H1 (cell line): ENCODE data around the gene CDKL1. TPM values are rescaled to one million over a fixed set of nuclear protein-coding genes. Genes with fewer than 3 reads are reported as not detected.

Source experiments
- CTCF ChIA-PET: fragments of 300-600 bp; sonication (Branson Sonifier 250); formaldehyde crosslinking; loops from one replicate; lab custom pipeline; 2021; ENCODE audit not compliant: partially characterized antibody; lab: Charles Lee
- POLR2A ChIA-PET: fragments of 300-600 bp; sonication (Branson Sonifier 250); formaldehyde crosslinking; loops from one replicate; lab custom pipeline; 2021; ENCODE audit warnings: inconsistent platforms; ENCODE audit not compliant: partially characterized antibody; lab: Charles Lee
- DNase-seq, 2 experiments: peaks; one replicate each; pipeline versions ENCODE4 v3.0.0 to v3.0.0-alpha.2; 2010 to 2022; ENCODE audit warnings: low spot score in 2 of 2, low read depth in 1 of 2, mixed read lengths in 1 of 2
- FAIRE-seq: peaks from 2 replicates; lab custom pipeline; 2011; peaks lifted over from hg19 to GRCh38; lab: Jason Lieb, UNC
- H2AFZ ChIP-seq: 2 replicates; pipeline ENCODE4 v1.8.1; 2012; ENCODE audit warnings: low read length, inconsistent platforms
- H2AK5ac ChIP-seq: 2 replicates; pipeline ENCODE4 v1.6.1; 2013; ENCODE audit warnings: low read depth, low read length
- H2BK120ac ChIP-seq: replicated peaks from 2 replicates; pipeline ENCODE3; 2013; ENCODE audit warnings: low read depth, low read length, inconsistent platforms
- H2BK12ac ChIP-seq: 2 replicates; pipeline ENCODE4 v1.6.1; 2013; ENCODE audit warnings: low read depth, low read length
- H2BK15ac ChIP-seq: 2 replicates; pipeline ENCODE4 v1.6.1; 2013; ENCODE audit warnings: low read length
- H2BK20ac ChIP-seq: 2 replicates; pipeline ENCODE4 v1.6.1; 2013; ENCODE audit warnings: low read length
- H2BK5ac ChIP-seq: 2 replicates; pipeline ENCODE4 v1.6.1; 2013; ENCODE audit warnings: low read depth, low read length
- H3K14ac ChIP-seq: 2 replicates; pipeline ENCODE4 v1.6.1; 2013; ENCODE audit warnings: inconsistent platforms; ENCODE audit not compliant: insufficient read length
- H3K18ac ChIP-seq: 2 replicates; pipeline ENCODE4 v1.6.1; 2013; ENCODE audit warnings: low read length; ENCODE audit errors: extremely low read depth
- H3K23ac ChIP-seq: 2 replicates; pipeline ENCODE4 v1.6.1; 2013; ENCODE audit warnings: inconsistent platforms; ENCODE audit not compliant: insufficient read length
- H3K23me2 ChIP-seq: 2 replicates; pipeline ENCODE4 v1.6.1; 2013; ENCODE audit warnings: low read depth, low read length
- H3K27ac ChIP-seq: 2 replicates; pipeline ENCODE4 v1.6.1; 2011; ENCODE audit warnings: low read depth, low read length, inconsistent platforms
- H3K27me3 ChIP-seq, 4 experiments: replicated peaks in 1 of 4; 1 replicate in 1 of 4; 2 replicates in 3 of 4; pipeline versions ENCODE4 v1.6.1 to v1.8.1; 2011 to 2013; ENCODE audit warnings: low read length in 3 of 4, mild to moderate bottlenecking in 3 of 4, inconsistent platforms in 2 of 4, mixed read lengths in 2 of 4, moderate library complexity in 1 of 4; ENCODE audit not compliant: control insufficient read depth in 3 of 4, insufficient read depth in 3 of 4; ENCODE audit errors: extremely low read depth in 1 of 4
- H3K36me3 ChIP-seq, 4 experiments: 2 replicates each; pipeline versions ENCODE4 v1.6.1 to v1.8.1; 2011 to 2013; ENCODE audit warnings: mild to moderate bottlenecking in 4 of 4, low read length in 3 of 4, moderate library complexity in 2 of 4, control low read depth in 1 of 4, inconsistent platforms in 1 of 4; ENCODE audit not compliant: insufficient read depth in 4 of 4, control insufficient read depth in 2 of 4
- H3K4ac ChIP-seq: replicated peaks from 2 replicates; pipeline ENCODE3; 2013; ENCODE audit warnings: low read length, low read depth, mixed read lengths, inconsistent platforms; ENCODE audit not compliant: insufficient read length
- H3K4me1 ChIP-seq, 4 experiments: replicated peaks in 1 of 4; 1 replicate in 1 of 4; 2 replicates in 3 of 4; pipeline versions ENCODE4 v1.6.1 to v1.8.1; 2011 to 2013; ENCODE audit warnings: low read length in 3 of 4, inconsistent platforms in 2 of 4, mixed read lengths in 1 of 4; ENCODE audit not compliant: insufficient read depth in 4 of 4, control insufficient read depth in 3 of 4
- H3K4me2 ChIP-seq, 2 experiments: 2 replicates each; pipeline versions ENCODE4 v1.6.1 to v1.8.1; 2011 to 2013; ENCODE audit warnings: low read depth in 2 of 2, low read length in 2 of 2, control low read depth in 1 of 2, inconsistent platforms in 1 of 2, mild to moderate bottlenecking in 1 of 2; ENCODE audit not compliant: insufficient read depth in 1 of 2
- H3K4me3 ChIP-seq, 4 experiments: fragments of 200-600, 300-600 bp in 1 of 4; sonication (generic), shearing (Covaris generic), sonication (Bioruptor Twin) in 1 of 4; 2 replicates each; pipeline versions ENCODE4 v1.5.1 to v1.8.1; 2011 to 2016; ENCODE audit warnings: low read length in 4 of 4, low read depth in 3 of 4, control low read depth in 2 of 4, inconsistent platforms in 2 of 4, mild to moderate bottlenecking in 2 of 4, mixed read lengths in 1 of 4, moderate library complexity in 1 of 4; ENCODE audit not compliant: insufficient read depth in 2 of 4; ENCODE audit errors: extremely low read depth in 1 of 4
- H3K56ac ChIP-seq: replicated peaks from 2 replicates; pipeline ENCODE3; 2013; ENCODE audit warnings: low read depth, mild to moderate bottlenecking, mixed read lengths, low read length, inconsistent platforms; ENCODE audit not compliant: insufficient read length
- H3K79me1 ChIP-seq: 2 replicates; pipeline ENCODE4 v1.6.1; 2013; ENCODE audit warnings: low read depth, low read length, control low read depth
- H3K79me2 ChIP-seq, 2 experiments: 2 replicates each; pipeline versions ENCODE4 v1.6.1 to v1.8.1; 2012 to 2013; ENCODE audit warnings: low read length in 2 of 2, mild to moderate bottlenecking in 2 of 2, inconsistent platforms in 1 of 2; ENCODE audit not compliant: insufficient read depth in 2 of 2, control insufficient read depth in 1 of 2
- H3K9ac ChIP-seq, 4 experiments: replicated peaks in 1 of 4; 1 replicate in 1 of 4; 2 replicates in 3 of 4; pipeline versions ENCODE4 v1.6.1 to v1.8.1; 2011 to 2013; ENCODE audit warnings: low read depth in 3 of 4, low read length in 3 of 4, control low read depth in 2 of 4, mild to moderate bottlenecking in 2 of 4, moderate library complexity in 2 of 4, inconsistent platforms in 1 of 4; ENCODE audit errors: extremely low read depth in 1 of 4
- H3K9me3 ChIP-seq, 2 experiments: 2 replicates each; pipeline versions ENCODE4 v1.6.1 to v1.8.1; 2012 to 2013; ENCODE audit warnings: mild to moderate bottlenecking in 2 of 2, moderate library complexity in 2 of 2, control low read depth in 1 of 2, inconsistent platforms in 1 of 2, low read depth in 1 of 2, low read length in 1 of 2, mixed read lengths in 1 of 2; ENCODE audit not compliant: insufficient read depth in 2 of 2
- H4K20me1 ChIP-seq, 2 experiments: replicated peaks in 1 of 2; 2 replicates each; pipeline versions ENCODE3 to v1.8.1; 2011 to 2013; ENCODE audit warnings: inconsistent platforms in 2 of 2, low read length in 2 of 2, mild to moderate bottlenecking in 1 of 2; ENCODE audit not compliant: insufficient read depth in 2 of 2, control insufficient read depth in 1 of 2
- H4K5ac ChIP-seq: 2 replicates; pipeline ENCODE4 v1.6.1; 2013; ENCODE audit warnings: low read length, low read depth, mixed read lengths, inconsistent platforms; ENCODE audit not compliant: insufficient read length
- H4K8ac ChIP-seq: 2 replicates; pipeline ENCODE4 v1.8.0; 2013; ENCODE audit warnings: mild to moderate bottlenecking, moderate library complexity, low read length, inconsistent platforms; ENCODE audit not compliant: insufficient read depth; ENCODE audit errors: extremely low read depth
- H4K91ac ChIP-seq: replicated peaks from 2 replicates; pipeline ENCODE3; 2013; ENCODE audit warnings: low read length, mixed read lengths, inconsistent platforms; ENCODE audit not compliant: insufficient read length
- ASH2L ChIP-seq: fragments of 200-600, 300-600 bp; sonication (generic); IDR thresholded peaks from one replicate; pipeline ENCODE4 v1.7.1; 2017; ENCODE audit warnings: low read length
- SIRT6 ChIP-seq: IDR thresholded peaks from one replicate; pipeline ENCODE4 v1.7.1; 2012; ENCODE audit warnings: low read length, inconsistent platforms
- WGBS, 2 experiments: shearing (Covaris generic) in 1 of 2; methylation state at CpG; one replicate each; pipeline versions ENCODE4 v1.1.6 to v1.1.7; 2013 to 2015; ENCODE audit warnings: low lambda C conversion rate in 2 of 2, mixed read lengths in 2 of 2, inconsistent platforms in 1 of 2, low coverage in 1 of 2, missing lambda C conversion rate in 1 of 2; ENCODE audit not compliant: insufficient replicate concordance in 2 of 2, insufficient coverage in 1 of 2, insufficient read length in 1 of 2; ENCODE audit errors: extremely low coverage in 1 of 2, missing lambda C conversion rate in 1 of 2; 5-methylcytosine and 5-hydroxymethylcytosine counted together
- polyA plus RNA-seq, 7 experiments: library from polyadenylated mRNA; depleted of rRNA in 3 of 7; stranded (reverse) in 5 of 7; unstranded in 2 of 7; fragments of >200 nt in 5 of 7; fragments of 200-250 nt in 2 of 7; gene quantifications; 1 replicate in 5 of 7; 2 replicates in 1 of 7; 4 replicates in 1 of 7; pipeline versions ENCODE4 v1.2.1 to v1.2.3, GENCODE V29; 2011 to 2013; ENCODE audit warnings: missing spikeins in 2 of 7, mixed read lengths in 2 of 7
- total RNA-seq: library from RNA; stranded (reverse); fragmentation: NEBNext Ultra II Directional; extraction: Animal tissue kit (Norgen Biotek cat#: 25700); gene quantifications from 2 replicates; pipeline ENCODE4 v1.2.1, GENCODE V29; 2021

CDKL1 gene
- total and polyA plus RNA-seq, 2 of the 8 experiments (the other 6 are each of a cell fraction or from before 2014, with no cell fraction given): 1.2 to 2.2 TPM

GRCh38 chr14:50360093-50360492 lies 36.6 kb downstream of the CDKL1 start:
- H3K4ac ChIP-seq: no peak overlapping the region
- no peak for DNase-seq
- no peak overlapping the region for H3K18ac ChIP-seq
- H3K27ac ChIP-seq: no peak overlapping the region
- H3K4me2 ChIP-seq: no peak overlapping the region
- POLR2A ChIA-PET: no interaction called here
- H2BK5ac ChIP-seq: no peak overlapping the region
- H4K91ac ChIP-seq: no peak overlapping the region
- CTCF ChIA-PET: interaction anchor here (0.6 to 1.3 kb wide), 3 partner anchors 9 to 398 kb away, joined by 3 read pairs; no protein-coding TSS in a partner anchor
- no peak overlapping the region for H2BK15ac ChIP-seq
- H2BK120ac ChIP-seq: no peak overlapping the region
- peaks cover 0 to 10% (median 1%) of the 10 kb centered on the region in 4 experiments; a peak in 3 of 7 replicates for H3K4me1 ChIP-seq
- no peaks in the 10 kb centered on the region for H4K20me1 ChIP-seq
- H3K27me3 ChIP-seq: no peaks in the 10 kb centered on the region; a peak in 1 of 7 replicates
- H3K9ac ChIP-seq: no peak overlapping the region
- no peaks in the 10 kb centered on the region for H3K79me1 ChIP-seq
- no peak overlapping the region for H3K4me3 ChIP-seq
- H2BK12ac ChIP-seq: no peak overlapping the region
- H3K56ac ChIP-seq: no peak overlapping the region
- H3K23ac ChIP-seq: no peak overlapping the region
- no peaks in the 10 kb centered on the region for H3K79me2 ChIP-seq
- peaks cover 0 to 2% of the 10 kb centered on the region in 2 experiments; a peak in 1 of 4 replicates for H3K9me3 ChIP-seq
- no peak overlapping the region for H4K8ac ChIP-seq
- H3K14ac ChIP-seq: no peak overlapping the region
- no peaks in the 10 kb centered on the region for H3K36me3 ChIP-seq
- TF ChIP-seq ASH2L (no peak), SIRT6 (no peak)
- TF ChIP-seq, all 59 proteins: peak for 0
- Histone ChIP-seq H3K23me2 (no peaks in the 10 kb centered on the region; the same call in 1 of the 2 replicates), H4K5ac (no peak overlapping the region), H2AK5ac (no peak overlapping the region), H2AFZ (no peak overlapping the region), H2BK20ac (no peak overlapping the region)
- 95% methylated on average over 3 of the region's 3 CpGs; no CpG with 5 or more reads in 1 of the 2 experiments for WGBS, 2 experiments
- FAIRE-seq: no peak
